GM12878 (cell line): ENCODE data around the gene LIMS2. TPM values are rescaled to one million over a fixed set of nuclear protein-coding genes. Genes with fewer than 3 reads are reported as not detected.

Source experiments
- ATAC-seq: fragments of 200-7000 bp; cut with Tn5 transposase; 3 replicates; pipeline ENCODE4 v1.9.1; 2020; ENCODE audit warnings: mild to moderate bottlenecking, moderate library complexity
- BruUV-seq: library from RNA; stranded (reverse); fragments of 400-500 nt; replicated peaks from 2 replicates; lab custom pipeline; 2021; lab: Mats Ljungman, UMichigan
- CTCF ChIA-PET: fragments of 300-600 bp; sonication (Branson Sonifier 250); formaldehyde crosslinking; extraction: SDS; loops from one replicate; lab custom pipeline; 2021; ENCODE audit warnings: inconsistent platforms; lab: Yijun Ruan, JAX
- POLR2A ChIA-PET: fragments of 350-600 bp; formaldehyde crosslinking; extraction: SDS; loops from one replicate; lab custom pipeline; 2021; ENCODE audit warnings: inconsistent platforms; lab: Charles Lee
- RAD21 ChIA-PET: fragments of 300-600 bp; sonication (Branson Sonifier 250); formaldehyde crosslinking; loops from one replicate; lab custom pipeline; 2023; ENCODE audit warnings: antibody characterized with exemption; ENCODE audit not compliant: unreplicated experiment; lab: Charles Lee
- SMC1A ChIA-PET: fragments of 300-600 bp; sonication (Branson Sonifier 250); formaldehyde crosslinking; loops from one replicate; lab custom pipeline; 2023; ENCODE audit not compliant: unreplicated experiment, uncharacterized antibody; lab: Charles Lee
- DNase-seq: peaks from one replicate; pipeline ENCODE4 v3.0.0-alpha.2; 2011; ENCODE audit warnings: low read depth, low spot score
- FAIRE-seq: peaks from 3 replicates; lab custom pipeline; 2011; peaks lifted over from hg19 to GRCh38; lab: Jason Lieb, UNC
- H2AFZ ChIP-seq: 2 replicates; pipeline ENCODE4 v1.6.0; 2011; ENCODE audit warnings: low read depth, low read length, control low read depth; ENCODE audit not compliant: control insufficient read depth
- H3K27ac ChIP-seq: 2 replicates; pipeline ENCODE4 v1.5.1; 2011; ENCODE audit warnings: control low read depth; ENCODE audit not compliant: control insufficient read depth, insufficient read depth
- H3K27me3 ChIP-seq, 2 experiments: replicated peaks in 1 of 2; 2 replicates each; pipeline versions ENCODE4 v1.6.0 to v1.6.1; 2011; ENCODE audit warnings: low read length in 1 of 2; ENCODE audit not compliant: control insufficient read depth in 2 of 2, insufficient read depth in 2 of 2
- H3K36me3 ChIP-seq, 2 experiments: 2 replicates each; pipeline ENCODE4 v1.5.1; 2011; ENCODE audit warnings: low read length in 1 of 2; ENCODE audit not compliant: control insufficient read depth in 2 of 2, insufficient read depth in 2 of 2
- H3K4me1 ChIP-seq: 2 replicates; pipeline ENCODE4 v1.6.1; 2011; ENCODE audit warnings: mild to moderate bottlenecking, low read length, moderate library complexity, mixed read lengths; ENCODE audit not compliant: control insufficient read depth, insufficient read depth
- H3K4me2 ChIP-seq: 2 replicates; pipeline ENCODE4 v1.6.0; 2011; ENCODE audit warnings: control low read depth; ENCODE audit not compliant: control insufficient read depth, insufficient read depth
- H3K4me3 ChIP-seq: fragments of 200-600 bp; sonication (generic); 2 replicates; pipeline ENCODE4 v1.5.1; 2016
- H3K79me2 ChIP-seq: 2 replicates; pipeline ENCODE4 v1.6.0; 2011; ENCODE audit warnings: low read length; ENCODE audit not compliant: control insufficient read depth, insufficient read depth
- H3K9ac ChIP-seq: 2 replicates; pipeline ENCODE4 v1.8.0; 2011; ENCODE audit warnings: low read length, control low read depth, mixed read lengths; ENCODE audit not compliant: control insufficient read depth, insufficient read depth
- H3K9me3 ChIP-seq: replicated peaks from 3 replicates; pipeline ENCODE4 v1.5.1; 2011; ENCODE audit warnings: mild to moderate bottlenecking, low read length; ENCODE audit not compliant: control insufficient read depth, insufficient read depth
- H4K20me1 ChIP-seq: 2 replicates; pipeline ENCODE4 v1.6.0; 2011; ENCODE audit not compliant: control insufficient read depth, insufficient read depth
- BRCA1 ChIP-seq: IDR thresholded peaks from 2 replicates; pipeline ENCODE4 v1.6.1; 2011; ENCODE audit warnings: low read depth, low read length, improper control_type of control experiment
- KDM1A ChIP-seq: fragments of 200-600 bp; sonication (generic); IDR thresholded peaks from 2 replicates; pipeline ENCODE4 v1.6.1; 2016; ENCODE audit warnings: borderline replicate concordance
- SMAD1 ChIP-seq: fragments of 450-650 bp; IDR thresholded peaks from 2 replicates; pipeline ENCODE4 v1.6.1; 2018; ENCODE audit warnings: mild to moderate bottlenecking, low read depth; ENCODE audit not compliant: partially characterized antibody
- TARDBP ChIP-seq: IDR thresholded peaks from 2 replicates; pipeline ENCODE4 v1.6.1; 2016; ENCODE audit warnings: borderline replicate concordance
- WGBS: methylation state at CpG from one replicate; pipeline ENCODE4 v1.1.6; 2016; ENCODE audit warnings: low lambda C conversion rate; ENCODE audit not compliant: insufficient replicate concordance, insufficient coverage; ENCODE audit errors: missing lambda C conversion rate; 5-methylcytosine and 5-hydroxymethylcytosine counted together
- in situ Hi-C: fragments of 300-500 bp; cut with MboI; formaldehyde crosslinking; loops from 9 replicates; pipeline ENCODE4 v1.14.3; 2018; ENCODE audit warnings: mixed read lengths
- intact Hi-C: fragments of 100-400 bp; cut with micrococcal nuclease; formaldehyde crosslinking; loops from one replicate; pipeline ENCODE4 v1.14.2; 2022; ENCODE audit not compliant: unreplicated experiment
- polyA plus RNA-seq, 11 experiments: library from polyadenylated mRNA; depleted of rRNA in 4 of 11; unstranded in 6 of 11; stranded (reverse) in 5 of 11; fragments of >200 nt; fragmentation: Nextera tagmentation in 4 of 11; fragmentation: Illumina TruSeq in 1 of 11; extraction: Ambion mirVana in 4 of 11; extraction: Trizol in 1 of 11; gene quantifications; 1 replicate in 1 of 11; 2 replicates in 10 of 11; pipeline versions ENCODE4 v1.2.1 to v1.2.3, GENCODE V29; 2011 to 2016; ENCODE audit warnings: inconsistent platforms in 2 of 11, missing spikeins in 2 of 11, low read depth in 1 of 11
- total RNA-seq, 4 experiments: library from RNA; depleted of rRNA in 3 of 4; stranded (reverse); fragments of >200 nt in 3 of 4; fragmentation: Illumina TruSeq in 1 of 4; extraction: Trizol in 1 of 4; gene quantifications; 2 replicates each; pipeline versions ENCODE4 v1.2.1 to v1.2.3, GENCODE V29; 2013 to 2021
- TF ChIP-seq, protein P1 (sequence below): fragments of 450-650 bp; formaldehyde crosslinking; IDR thresholded peaks from 2 replicates; pipeline ENCODE4 v1.4.0; 2020; ENCODE audit warnings: mild to moderate bottlenecking, moderate library complexity
- TF ChIP-seq, protein P2 (sequence below): fragments of 450-650 bp; IDR thresholded peaks from 2 replicates; pipeline ENCODE4 v1.6.1; 2016; ENCODE audit warnings: mild to moderate bottlenecking
- TF ChIP-seq, protein P3 (sequence below): fragments of 450-650 bp; IDR thresholded peaks from 2 replicates; pipeline ENCODE4 v1.6.1; 2017; ENCODE audit warnings: low read depth, mild to moderate bottlenecking, moderate library complexity
- TF ChIP-seq, protein P4 (sequence below): IDR thresholded peaks from 2 replicates; pipeline ENCODE4 v1.6.1; 2011; ENCODE audit warnings: borderline replicate concordance, low read depth, mild to moderate bottlenecking, moderate library complexity, low read length; ENCODE audit not compliant: insufficient read depth, poor library complexity, severe bottlenecking
- TF ChIP-seq, protein P5 (sequence below): fragments of 150-350 bp; IDR thresholded peaks from 2 replicates; pipeline ENCODE4 v1.6.1; 2016; ENCODE audit warnings: low read depth, low read length

Gene LIMS2
- total and polyA plus RNA-seq, 10 of the 15 experiments (the other 5 are each of a cell fraction or from before 2014, with no cell fraction given), result 0.06 to 0.81 (median 0.16) TPM; not detected in 2

DNA sequence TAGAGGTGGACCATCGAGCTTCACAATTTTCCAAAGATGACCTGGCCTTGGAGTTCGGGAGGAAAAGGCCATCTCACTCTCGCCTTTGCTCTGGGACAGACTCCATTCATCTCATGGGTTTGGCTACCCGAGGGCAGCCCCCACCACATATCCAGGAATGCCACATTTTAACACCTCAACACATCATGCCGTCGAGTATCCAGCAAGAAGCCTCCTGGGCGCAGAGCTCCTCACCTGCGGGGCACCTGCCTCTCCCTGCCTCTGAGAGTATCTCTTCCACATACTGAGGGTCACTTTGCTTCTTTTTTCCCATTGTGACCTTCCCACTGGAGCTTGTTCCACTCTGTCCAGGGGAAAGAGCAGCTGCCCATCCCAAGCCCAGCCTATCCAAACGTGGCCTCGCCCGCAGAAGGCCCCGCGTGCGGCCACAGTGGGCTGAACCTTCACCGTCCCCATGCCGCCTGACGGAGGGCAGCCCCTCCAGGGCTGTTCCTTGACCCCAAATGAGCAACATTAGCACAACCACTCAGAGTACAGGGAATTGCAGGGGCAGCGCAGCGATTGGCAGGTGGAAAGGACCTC, 5.5 kb upstream of the LIMS2 start:
- SMC1A ChIA-PET, result interaction anchor here (0.6 kb wide), 1 partner anchor 178 kb away, joined by 3 read pairs; no protein-coding TSS in a partner anchor
- Histone ChIP-seq H3K79me2 (no peaks in the 10 kb centered on the region), H3K4me3 (no peak overlapping the region), H3K9me3 (no peaks in the 10 kb centered on the region), H3K27me3 (peaks cover 6 to 9% of the 10 kb centered on the region in 2 experiments), H3K27ac (no peak overlapping the region), H2AFZ (no peak overlapping the region), H3K4me2 (no peak overlapping the region), H3K9ac (no peak overlapping the region), H4K20me1 (0 out of 2 replicates have a peak, but pooled peaks cover 3% of the 10 kb centered on the region), H3K4me1 (no peaks in the 10 kb centered on the region), H3K36me3 (no peaks in the 10 kb centered on the region)
- ATAC-seq (no peak), DNase-seq (no peak), FAIRE-seq (no peak)
- TF ChIP-seq, protein P1, sequence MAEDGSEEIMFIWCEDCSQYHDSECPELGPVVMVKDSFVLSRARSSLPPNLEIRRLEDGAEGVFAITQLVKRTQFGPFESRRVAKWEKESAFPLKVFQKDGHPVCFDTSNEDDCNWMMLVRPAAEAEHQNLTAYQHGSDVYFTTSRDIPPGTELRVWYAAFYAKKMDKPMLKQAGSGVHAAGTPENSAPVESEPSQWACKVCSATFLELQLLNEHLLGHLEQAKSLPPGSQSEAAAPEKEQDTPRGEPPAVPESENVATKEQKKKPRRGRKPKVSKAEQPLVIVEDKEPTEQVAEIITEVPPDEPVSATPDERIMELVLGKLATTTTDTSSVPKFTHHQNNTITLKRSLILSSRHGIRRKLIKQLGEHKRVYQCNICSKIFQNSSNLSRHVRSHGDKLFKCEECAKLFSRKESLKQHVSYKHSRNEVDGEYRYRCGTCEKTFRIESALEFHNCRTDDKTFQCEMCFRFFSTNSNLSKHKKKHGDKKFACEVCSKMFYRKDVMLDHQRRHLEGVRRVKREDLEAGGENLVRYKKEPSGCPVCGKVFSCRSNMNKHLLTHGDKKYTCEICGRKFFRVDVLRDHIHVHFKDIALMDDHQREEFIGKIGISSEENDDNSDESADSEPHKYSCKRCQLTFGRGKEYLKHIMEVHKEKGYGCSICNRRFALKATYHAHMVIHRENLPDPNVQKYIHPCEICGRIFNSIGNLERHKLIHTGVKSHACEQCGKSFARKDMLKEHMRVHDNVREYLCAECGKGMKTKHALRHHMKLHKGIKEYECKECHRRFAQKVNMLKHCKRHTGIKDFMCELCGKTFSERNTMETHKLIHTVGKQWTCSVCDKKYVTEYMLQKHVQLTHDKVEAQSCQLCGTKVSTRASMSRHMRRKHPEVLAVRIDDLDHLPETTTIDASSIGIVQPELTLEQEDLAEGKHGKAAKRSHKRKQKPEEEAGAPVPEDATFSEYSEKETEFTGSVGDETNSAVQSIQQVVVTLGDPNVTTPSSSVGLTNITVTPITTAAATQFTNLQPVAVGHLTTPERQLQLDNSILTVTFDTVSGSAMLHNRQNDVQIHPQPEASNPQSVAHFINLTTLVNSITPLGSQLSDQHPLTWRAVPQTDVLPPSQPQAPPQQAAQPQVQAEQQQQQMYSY (CRISPR knock-in tag), result no peak
- TF ChIP-seq, protein P2, sequence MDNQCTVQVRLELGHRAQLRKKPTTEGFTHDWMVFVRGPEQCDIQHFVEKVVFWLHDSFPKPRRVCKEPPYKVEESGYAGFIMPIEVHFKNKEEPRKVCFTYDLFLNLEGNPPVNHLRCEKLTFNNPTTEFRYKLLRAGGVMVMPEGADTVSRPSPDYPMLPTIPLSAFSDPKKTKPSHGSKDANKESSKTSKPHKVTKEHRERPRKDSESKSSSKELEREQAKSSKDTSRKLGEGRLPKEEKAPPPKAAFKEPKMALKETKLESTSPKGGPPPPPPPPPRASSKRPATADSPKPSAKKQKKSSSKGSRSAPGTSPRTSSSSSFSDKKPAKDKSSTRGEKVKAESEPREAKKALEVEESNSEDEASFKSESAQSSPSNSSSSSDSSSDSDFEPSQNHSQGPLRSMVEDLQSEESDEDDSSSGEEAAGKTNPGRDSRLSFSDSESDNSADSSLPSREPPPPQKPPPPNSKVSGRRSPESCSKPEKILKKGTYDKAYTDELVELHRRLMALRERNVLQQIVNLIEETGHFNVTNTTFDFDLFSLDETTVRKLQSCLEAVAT, result no peak
- TF ChIP-seq SMAD1 (no peak), KDM1A (no peak), BRCA1 (no peak), TARDBP (no peak)
- TF ChIP-seq, protein P3, sequence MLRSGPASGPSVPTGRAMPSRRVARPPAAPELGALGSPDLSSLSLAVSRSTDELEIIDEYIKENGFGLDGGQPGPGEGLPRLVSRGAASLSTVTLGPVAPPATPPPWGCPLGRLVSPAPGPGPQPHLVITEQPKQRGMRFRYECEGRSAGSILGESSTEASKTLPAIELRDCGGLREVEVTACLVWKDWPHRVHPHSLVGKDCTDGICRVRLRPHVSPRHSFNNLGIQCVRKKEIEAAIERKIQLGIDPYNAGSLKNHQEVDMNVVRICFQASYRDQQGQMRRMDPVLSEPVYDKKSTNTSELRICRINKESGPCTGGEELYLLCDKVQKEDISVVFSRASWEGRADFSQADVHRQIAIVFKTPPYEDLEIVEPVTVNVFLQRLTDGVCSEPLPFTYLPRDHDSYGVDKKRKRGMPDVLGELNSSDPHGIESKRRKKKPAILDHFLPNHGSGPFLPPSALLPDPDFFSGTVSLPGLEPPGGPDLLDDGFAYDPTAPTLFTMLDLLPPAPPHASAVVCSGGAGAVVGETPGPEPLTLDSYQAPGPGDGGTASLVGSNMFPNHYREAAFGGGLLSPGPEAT, result no peak
- TF ChIP-seq, protein P4, sequence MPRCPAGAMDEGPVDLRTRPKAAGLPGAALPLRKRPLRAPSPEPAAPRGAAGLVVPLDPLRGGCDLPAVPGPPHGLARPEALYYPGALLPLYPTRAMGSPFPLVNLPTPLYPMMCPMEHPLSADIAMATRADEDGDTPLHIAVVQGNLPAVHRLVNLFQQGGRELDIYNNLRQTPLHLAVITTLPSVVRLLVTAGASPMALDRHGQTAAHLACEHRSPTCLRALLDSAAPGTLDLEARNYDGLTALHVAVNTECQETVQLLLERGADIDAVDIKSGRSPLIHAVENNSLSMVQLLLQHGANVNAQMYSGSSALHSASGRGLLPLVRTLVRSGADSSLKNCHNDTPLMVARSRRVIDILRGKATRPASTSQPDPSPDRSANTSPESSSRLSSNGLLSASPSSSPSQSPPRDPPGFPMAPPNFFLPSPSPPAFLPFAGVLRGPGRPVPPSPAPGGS, result no peak
- TF ChIP-seq, protein P5, sequence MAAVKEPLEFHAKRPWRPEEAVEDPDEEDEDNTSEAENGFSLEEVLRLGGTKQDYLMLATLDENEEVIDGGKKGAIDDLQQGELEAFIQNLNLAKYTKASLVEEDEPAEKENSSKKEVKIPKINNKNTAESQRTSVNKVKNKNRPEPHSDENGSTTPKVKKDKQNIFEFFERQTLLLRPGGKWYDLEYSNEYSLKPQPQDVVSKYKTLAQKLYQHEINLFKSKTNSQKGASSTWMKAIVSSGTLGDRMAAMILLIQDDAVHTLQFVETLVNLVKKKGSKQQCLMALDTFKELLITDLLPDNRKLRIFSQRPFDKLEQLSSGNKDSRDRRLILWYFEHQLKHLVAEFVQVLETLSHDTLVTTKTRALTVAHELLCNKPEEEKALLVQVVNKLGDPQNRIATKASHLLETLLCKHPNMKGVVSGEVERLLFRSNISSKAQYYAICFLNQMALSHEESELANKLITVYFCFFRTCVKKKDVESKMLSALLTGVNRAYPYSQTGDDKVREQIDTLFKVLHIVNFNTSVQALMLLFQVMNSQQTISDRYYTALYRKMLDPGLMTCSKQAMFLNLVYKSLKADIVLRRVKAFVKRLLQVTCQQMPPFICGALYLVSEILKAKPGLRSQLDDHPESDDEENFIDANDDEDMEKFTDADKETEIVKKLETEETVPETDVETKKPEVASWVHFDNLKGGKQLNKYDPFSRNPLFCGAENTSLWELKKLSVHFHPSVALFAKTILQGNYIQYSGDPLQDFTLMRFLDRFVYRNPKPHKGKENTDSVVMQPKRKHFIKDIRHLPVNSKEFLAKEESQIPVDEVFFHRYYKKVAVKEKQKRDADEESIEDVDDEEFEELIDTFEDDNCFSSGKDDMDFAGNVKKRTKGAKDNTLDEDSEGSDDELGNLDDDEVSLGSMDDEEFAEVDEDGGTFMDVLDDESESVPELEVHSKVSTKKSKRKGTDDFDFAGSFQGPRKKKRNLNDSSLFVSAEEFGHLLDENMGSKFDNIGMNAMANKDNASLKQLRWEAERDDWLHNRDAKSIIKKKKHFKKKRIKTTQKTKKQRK, result no peak
- 51% methylated on average over 18 of the region's 19 CpGs for WGBS
- no TSS peak for BruUV-seq
- CTCF ChIA-PET, result interaction anchor here (1.0 kb wide), 1 partner anchor 45 kb away, joined by 3 read pairs; no protein-coding TSS in a partner anchor
- in situ Hi-C loops (no loop called here), intact Hi-C loops (no loop called here)
- POLR2A ChIA-PET, result no interaction called here
- RAD21 ChIA-PET, result no interaction called here
